GM15510 (cell line): ENCODE measurements around the gene ALOX5AP.

Experiments used
- POLR2A ChIP-seq: IDR thresholded peaks from 3 replicates; pipeline ENCODE4 v1.6.1; 2011; ENCODE audit warnings: borderline replicate concordance; ENCODE audit not compliant: insufficient read length; ENCODE audit errors: extremely low read depth

The ALOX5AP gene

DNA sequence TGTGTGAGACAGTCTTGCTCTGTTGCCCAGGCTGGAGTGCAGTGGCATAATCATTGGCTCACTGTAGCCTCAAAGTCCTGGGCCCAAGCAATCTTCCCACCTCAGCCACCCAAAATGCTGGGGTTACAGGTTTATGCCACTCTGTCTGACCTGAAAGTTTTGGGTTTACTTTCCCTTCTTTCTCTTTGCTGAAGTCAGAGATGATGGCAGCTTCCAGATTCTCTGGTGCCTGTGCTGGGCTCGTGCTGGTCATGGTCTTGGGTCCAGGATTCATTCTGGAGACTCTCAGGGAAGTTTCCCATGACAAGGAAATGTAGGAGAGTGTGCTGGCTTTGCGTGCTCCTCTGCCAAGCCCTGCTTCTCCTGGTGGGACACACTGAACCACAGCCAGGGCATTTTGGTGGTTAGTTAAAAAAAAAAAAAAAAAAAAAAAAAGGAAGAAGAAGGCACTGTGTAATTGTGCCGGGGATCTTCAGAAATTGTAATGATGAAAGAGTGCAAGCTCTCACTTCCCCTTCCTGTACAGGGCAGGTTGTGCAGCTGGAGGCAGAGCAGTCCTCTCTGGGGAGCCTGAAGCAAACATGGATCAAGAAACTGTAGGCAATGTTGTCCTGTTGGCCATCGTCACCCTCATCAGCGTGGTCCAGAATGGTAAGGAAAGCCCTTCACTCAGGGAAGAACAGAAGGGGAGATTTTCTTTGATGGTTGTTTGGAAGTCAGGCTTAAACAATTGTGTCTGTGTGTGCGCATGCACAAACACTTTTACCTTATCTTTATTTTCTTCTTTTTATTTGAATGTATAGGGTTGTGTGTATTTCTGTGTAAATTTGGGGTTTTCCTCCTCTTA lies at the start of gene ALOX5AP:
Gene ALOX5AP (plus strand): TSS at position 519 of the 847 bp plus-strand sequence. CDS start 63 bp downstream, at position 582.
- TF ChIP-seq POLR2A: peak; percentile 23

DNA sequence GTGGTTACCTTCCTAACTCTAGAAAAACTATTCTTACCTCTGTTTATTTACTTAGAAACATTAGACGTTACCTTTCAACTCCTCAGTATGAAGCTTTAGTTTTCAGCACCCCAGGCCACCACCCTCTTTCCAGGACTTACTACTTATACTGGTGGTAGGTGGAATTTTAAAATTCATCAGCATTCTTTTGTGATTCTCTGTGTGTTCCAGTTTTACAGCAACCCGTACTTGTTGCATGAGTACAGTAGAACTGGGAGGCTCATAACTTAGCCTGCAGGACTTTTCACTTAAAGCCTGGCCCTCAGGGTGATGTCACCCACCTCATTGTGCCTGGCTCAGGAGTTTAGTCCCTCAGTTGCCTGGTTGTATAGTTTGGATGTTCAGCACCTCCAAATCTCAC lies 49.4 kb upstream of the ALOX5AP start:
- no peak for TF ChIP-seq POLR2A

DNA sequence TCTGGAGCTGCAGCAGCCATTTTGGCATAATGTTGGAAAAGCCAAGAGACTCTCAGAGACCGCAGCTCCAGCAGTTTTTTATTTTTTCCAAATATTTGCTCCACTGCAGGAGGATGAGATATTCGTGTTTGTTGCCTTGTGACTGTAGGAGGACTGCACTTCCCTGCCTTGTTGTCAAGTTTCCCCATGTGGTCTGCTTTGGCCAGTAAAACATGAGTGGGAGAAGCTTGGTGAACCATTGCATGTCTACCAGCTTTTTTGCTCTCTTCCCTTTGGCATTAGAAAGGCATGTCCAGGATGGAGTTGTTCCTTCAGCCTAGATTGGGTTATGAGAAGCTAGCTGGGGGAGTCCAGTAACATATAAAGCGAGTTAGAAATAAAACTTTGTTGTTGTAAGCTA lies 47.7 kb upstream of the ALOX5AP start:
- no peak for TF ChIP-seq POLR2A

DNA sequence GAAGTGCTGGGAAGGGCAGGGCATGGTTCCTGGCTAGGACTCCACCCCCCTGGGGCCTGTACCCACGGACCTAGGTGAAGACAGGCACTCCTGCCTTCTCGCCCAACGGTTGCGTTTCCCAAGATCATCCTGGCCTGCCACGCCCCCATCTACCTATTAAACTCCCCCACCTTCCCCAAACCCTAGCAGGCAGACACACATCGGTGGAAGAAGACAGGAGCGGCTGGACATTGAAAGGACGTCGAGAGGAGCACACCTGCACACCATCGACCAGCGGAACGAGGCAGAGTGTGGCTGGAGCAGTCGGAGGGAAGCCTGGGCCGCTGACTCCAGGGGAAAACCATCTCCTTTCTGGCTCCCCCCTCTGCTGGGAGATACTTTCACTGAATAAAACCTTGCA lies 45.6 kb upstream of the ALOX5AP start:
- TF ChIP-seq POLR2A: no peak

DNA sequence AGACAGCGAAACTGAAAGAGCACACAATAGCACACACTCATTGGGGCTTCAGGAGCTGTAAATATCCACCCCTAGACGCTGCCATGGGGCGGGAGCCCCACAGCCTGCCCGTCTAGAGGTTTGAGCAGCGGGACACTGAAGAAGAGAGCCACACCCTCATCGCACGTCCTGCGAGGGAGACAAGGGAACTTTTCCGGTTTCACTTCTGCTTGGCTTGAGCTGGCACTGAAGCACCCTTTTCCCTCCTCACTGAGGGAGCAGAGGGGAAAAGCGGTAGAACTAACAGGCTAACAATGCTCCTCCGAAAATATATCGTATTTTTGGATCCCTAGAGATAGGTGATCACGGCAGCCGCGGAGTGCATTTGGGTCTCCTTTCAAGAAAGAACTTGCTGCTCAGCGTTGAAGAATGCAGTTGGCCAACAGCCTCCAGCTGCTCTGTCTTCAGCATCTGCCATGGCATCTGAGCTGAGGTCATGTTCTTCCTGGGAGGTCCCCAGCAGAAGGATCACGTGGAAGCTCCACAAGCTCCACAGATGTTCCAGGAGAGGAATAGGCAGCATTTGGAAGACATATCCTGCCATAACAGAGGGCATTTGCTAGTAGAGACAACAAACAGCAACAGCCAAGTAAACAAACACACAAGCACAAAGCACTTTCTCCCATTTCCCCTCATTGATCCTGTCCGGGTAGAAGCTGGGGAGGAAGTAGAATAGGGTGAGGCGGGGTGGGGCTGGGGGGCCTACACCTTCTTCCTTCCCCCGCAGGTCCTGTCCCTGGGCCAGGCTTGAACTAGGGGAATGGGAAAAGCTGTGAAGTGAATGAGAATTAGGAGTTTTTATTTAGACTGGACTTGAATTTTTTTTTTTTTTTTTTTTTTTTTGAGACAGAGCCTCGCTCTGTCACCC lies 44.8 kb upstream of the ALOX5AP start:
- TF ChIP-seq POLR2A: no peak

DNA sequence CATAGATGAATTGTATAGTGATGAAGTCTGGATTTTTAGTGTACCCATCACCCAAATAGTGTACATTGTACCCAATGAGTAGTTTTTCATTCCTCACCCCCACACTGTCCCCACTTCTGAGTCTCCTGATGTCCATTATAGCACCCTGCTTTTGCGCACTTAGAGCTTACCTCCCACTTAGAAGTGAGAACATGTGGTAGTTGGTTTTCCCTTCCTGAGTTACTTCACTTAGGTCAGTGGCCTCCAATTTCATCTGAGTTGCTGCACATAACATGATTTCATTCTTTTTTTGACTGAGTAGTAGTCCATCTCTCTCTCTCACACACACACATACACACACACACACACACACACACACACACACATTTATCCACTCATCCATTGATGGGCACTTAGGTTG lies 43.2 kb upstream of the ALOX5AP start:
- no peak for TF ChIP-seq POLR2A

DNA sequence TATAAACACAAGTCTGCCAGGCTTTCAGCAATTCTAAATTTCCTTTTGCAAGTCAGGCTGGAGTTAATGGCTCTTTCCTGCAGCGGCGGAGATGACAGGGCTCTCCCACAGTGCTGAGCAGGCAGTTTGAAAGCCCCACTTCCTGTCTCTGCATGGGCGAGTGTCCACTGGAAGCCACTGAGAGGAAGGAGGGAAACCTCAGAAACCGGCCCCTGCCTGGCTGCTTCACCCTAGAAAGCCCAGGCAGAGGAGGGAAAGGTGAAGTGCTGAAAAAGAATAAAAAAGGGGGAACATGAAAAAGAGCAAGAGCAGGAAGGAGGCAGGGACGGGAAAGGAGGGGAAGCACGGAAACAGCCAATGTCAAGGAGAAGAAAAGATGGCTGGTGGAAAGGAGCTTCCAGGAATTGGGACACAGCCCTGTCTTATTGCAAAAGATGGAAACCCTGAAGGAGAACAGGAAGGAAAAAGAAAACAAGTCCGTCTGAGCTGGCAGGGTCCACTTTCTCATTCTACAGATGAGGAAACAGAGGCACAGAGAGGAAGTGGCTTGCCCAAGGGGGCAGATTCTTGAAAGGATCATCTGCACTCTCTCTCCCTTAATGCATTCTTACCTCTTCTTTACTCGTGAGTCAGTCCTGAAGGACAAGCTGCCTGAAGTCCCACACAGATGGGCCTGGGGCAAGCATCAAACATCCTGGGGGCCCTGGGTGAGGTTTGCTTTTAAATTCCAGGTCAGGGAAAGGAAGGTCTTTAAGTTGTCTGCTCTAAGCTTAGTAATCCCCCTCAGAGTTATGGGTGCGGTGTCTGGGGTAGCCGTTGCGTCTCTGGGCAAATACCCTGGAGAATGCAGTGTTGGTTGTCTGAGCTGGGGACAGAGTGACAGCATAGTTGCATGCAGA lies 38.8 kb upstream of the ALOX5AP start:
- no peak for TF ChIP-seq POLR2A

DNA sequence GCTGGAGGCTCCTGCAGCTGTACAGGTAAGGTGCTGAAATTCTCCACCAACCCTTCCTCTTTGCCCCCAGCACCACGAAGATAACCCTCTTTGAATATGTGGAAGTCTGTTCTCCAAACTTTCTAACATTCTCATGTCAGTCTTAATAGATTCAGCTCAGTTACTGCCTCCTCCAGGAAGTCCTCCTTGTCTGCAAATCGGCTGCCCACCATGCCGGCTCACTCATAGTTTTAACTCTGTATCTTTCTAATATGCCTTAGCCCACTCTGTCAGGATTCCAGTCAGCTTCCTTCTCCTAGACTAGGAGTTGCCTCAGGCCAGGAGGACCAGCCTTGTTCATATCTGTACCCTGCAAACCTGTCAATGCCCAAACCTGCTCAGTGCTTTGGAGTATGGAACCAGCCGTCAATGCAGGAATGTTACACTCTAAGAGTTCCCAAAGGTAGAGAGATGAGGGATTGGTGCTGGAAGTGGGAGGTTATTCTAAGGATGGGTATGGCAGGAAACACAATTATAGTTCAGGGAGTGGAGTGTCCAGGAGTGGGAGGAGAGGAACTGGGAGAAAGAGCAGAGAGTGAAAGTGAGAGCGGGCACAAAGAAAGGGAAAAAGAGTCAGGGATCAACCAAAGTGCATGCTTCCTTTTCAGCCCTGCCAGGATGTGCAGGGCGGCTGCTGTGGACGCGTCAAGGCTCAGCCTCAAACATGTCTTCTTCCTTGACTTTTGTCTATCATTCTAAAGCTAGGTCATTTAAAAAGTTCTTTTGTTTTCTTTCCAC lies 38.0 kb upstream of the ALOX5AP start:
- TF ChIP-seq POLR2A: no peak

DNA sequence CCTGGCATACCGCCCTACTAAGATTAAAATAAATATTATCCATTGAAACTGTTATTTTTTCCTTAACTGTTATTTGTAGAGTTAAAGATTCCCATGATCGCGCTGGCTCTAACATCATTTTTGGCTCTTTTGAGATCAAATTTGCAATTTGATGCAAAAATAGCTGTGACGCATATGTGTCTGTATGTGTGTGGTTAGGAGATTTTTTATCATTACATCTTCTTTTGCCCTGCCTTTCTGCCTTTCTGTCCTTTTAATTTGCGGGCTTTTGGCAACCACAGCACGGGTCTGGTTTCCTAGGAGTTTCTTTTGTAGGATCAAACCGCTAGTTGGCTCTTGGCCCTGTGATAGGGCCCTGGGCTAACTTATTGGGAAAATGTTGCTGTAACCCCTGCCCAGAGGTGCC lies 37.3 kb upstream of the ALOX5AP start:
- TF ChIP-seq POLR2A: no peak

DNA sequence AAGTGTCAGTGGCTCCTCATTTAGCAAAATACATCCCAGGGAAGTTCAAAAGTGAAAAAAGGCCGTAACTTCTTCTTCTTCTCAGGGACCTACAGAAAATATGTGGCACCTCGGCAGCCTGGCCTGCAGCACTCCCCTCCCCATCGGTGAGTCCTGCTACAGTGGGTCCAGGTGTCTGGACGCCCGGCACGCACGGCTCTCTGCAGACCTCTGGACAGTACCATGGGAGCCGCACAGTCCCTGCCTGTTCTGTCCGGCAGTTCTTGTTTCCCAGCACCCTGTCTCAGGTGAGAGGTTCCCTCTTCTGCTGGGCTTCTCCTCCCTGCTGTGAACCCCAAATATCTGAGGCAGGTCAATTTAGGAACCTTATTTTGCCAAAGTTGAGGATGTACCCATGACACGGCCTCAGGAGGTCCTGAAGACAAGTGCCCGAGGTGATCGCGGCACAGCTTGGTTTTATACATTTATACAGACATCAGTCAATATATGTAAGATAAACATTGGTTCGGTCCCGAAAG lies 36.8 kb upstream of the ALOX5AP start:
- no peak for TF ChIP-seq POLR2A

DNA sequence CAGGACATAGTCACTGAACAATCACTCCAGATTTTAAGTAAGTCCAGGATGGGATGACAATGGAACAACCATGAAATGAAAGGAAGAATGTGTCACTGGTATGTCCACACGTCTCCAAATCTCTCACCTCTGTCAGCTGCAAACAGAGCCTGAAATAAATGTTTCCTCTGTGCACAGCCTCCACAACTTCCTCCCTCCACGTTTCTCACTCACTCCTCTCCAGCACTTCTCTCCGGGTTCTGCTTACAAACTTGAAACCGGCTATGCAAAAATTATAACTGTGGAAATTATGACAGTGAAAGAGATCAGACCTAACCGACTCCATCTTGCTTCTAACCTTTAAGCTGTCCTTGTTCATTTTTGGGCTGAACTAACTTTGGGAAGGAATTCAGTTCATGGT lies 35.0 kb upstream of the ALOX5AP start:
- no peak for TF ChIP-seq POLR2A

DNA sequence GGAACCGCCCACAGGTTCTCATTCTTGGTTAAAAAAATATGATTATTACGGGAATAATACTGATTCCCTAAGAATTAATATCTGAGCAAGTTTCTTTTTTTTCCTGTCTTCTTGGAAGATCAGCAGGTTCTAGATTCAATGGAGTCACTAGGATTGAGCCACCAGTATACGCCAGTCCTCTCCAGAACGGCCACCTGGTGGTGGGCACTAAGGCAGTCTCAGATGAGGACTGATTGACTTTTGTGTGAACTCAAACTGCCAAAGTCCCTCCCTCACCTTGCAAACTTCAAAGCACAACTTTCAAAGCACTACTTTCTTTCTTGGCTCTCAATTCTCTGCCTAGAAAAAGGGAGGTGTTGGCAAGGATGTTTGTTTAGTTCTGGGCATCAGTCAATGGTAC lies 33.3 kb upstream of the ALOX5AP start:
- no peak for TF ChIP-seq POLR2A

DNA sequence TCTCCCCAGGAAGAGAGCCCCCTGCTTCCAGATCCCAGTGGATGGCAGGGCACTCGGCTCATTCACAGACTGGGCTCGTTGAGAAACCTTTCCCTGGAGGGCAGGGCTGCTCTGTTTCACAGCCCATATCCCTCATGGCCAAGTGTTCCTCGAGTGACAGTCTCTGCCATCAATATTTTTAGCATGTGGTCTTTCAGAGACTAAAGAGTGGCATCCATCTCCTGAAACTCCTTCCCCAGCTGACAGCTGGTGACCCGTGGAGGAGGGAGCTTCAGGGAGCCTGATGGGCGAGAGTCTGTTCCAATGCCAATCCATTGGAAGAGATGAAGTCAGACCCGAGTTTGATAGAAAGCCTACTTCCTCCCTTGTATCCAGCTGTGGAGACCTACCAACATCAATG lies 30.7 kb upstream of the ALOX5AP start:
- no peak for TF ChIP-seq POLR2A

DNA sequence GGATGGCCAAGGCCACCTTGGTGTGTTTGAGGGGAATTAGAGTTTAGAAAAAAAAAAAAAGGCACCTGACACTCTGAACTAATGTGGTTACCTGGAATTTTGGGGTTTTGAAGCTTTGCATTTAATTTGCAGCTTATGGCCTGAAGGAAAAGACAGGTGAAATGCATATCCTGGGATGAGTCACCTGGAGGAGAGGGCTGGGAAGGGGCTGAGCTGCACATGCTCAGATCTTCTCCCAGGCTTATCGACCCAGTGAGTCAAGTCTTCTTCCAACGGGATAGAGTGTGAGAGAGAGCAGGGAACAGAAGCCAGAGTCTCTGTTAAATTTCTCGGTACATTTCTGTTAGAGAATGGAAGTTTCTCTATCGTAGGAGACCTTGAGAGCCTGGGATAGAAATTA lies 29.7 kb upstream of the ALOX5AP start:
- TF ChIP-seq POLR2A: no peak

DNA sequence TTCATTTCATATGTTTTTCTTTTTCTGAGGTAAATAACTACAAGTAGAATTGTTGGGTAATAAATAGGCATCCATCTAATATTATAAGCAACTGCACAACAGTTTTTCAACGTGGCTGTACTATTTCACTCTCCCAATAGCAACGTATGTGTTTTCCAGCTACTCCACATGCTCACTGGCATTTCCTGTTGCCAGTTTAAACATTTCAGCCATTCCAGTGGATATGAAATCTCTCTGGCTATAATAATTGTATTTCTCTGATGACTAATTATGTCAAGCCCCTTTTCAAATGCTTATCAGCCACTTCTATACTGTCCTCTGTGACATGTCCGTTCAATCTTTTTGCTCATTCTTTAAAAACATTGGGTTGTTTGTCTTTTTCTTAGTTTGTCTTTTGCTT lies 26.8 kb upstream of the ALOX5AP start:
- no peak for TF ChIP-seq POLR2A

DNA sequence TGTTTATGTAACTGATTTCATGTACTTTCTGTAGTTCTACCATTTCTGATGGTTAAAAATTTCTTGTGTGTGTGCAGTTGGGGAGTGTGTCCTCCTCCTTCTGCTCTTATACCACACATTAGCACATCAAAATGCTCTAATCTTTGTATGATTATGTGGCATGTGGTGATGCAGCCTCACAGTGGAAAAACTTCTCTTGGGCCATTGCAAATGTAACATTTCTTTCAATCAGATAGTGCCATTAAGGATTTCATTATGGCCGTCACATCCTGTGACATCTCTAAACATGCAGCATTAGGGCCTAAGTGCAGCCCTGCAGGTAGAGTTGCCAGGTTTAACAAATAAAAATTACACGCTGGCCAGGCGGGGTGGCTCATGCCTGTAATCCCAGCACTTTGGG lies 24.9 kb upstream of the ALOX5AP start:
- TF ChIP-seq POLR2A: no peak
